ENCODE results near the gene CD9. TPM values are rescaled to one million over a fixed set of nuclear protein-coding genes. Genes with fewer than 3 reads are reported as not detected.

The CD9 gene
- total and polyA plus RNA-seq, 2 of the 8 experiments (the other 6 are each of a cell fraction or from before 2014, with no cell fraction given), result 168 to 319 TPM

DNA sequence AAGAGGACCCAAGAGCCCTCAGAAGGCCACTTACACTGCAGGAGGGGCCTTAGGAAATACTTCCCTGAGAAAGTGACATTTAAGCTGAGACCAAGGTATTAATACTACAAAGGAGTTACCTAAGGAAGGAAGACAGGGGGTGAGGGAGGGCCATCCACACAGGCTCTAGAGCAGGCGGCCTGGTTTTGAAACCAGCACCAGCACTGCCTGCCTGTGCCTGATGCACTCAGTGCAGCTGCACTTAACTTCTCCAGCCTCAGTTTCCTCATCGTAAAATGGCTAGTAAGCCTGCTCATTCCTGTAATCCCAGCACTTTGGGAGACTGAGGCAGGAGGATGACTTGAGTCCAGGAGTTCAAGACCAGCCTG, 64.8 kb downstream of the CD9 start:
- no peak overlapping the region for H3K56ac ChIP-seq (replicated peaks; ENCODE audit: insufficient read length, low read depth, low read length)
- no peak overlapping the region for H2BK5ac ChIP-seq (ENCODE audit: low read depth, low read length)
- H3K4me2 ChIP-seq (ENCODE audit: insufficient read depth in 1 of 2, low read depth in 2 of 2, low read length in 2 of 2), result no peak overlapping the region
- H4K8ac ChIP-seq (ENCODE audit: extremely low read depth, insufficient read depth, low read length), result no peak overlapping the region
- no peak overlapping the region for H3K27ac ChIP-seq (ENCODE audit: low read depth, low read length)
- 0 out of 2 replicates have a peak, but pooled peaks cover 2% of the 10 kb centered on the region for H3K79me1 ChIP-seq (ENCODE audit: low read depth, low read length)
- no peak overlapping the region for H2AK5ac ChIP-seq (ENCODE audit: low read depth, low read length)
- H3K9me3 ChIP-seq (ENCODE audit: insufficient read depth in 2 of 2, low read depth in 1 of 2, low read length in 1 of 2), result no peaks in the 10 kb centered on the region
- ChIA-PET CTCF (ENCODE audit: partially characterized antibody) (interaction anchor here (1.4 to 6.2 kb wide), 7 partner anchors 9 to 227 kb away, joined by 5 to 53 read pairs (median 8); no protein-coding TSS in a partner anchor), POLR2A (ENCODE audit: partially characterized antibody) (interaction anchor here (2.0 to 4.7 kb wide), 2 partner anchors 50 to 64 kb away, joined by 5 to 14 read pairs; partner anchors contain the start of gene CD9)
- no peak overlapping the region for H3K9ac ChIP-seq (replicated peaks in 1 of 4; ENCODE audit: extremely low read depth in 1 of 4, low read depth in 3 of 4, low read length in 3 of 4)
- no peak overlapping the region for H3K4me3 ChIP-seq (ENCODE audit: extremely low read depth in 1 of 4, insufficient read depth in 2 of 4, low read depth in 3 of 4, low read length in 4 of 4)
- no peaks in the 10 kb centered on the region for H3K36me3 ChIP-seq (ENCODE audit: control insufficient read depth in 2 of 4, insufficient read depth in 4 of 4, low read length in 3 of 4)
- no peak overlapping the region for H3K18ac ChIP-seq (ENCODE audit: extremely low read depth, low read length)
- 82% methylated on average over 2 of the region's 2 CpGs; no CpG with 5 or more reads in 1 of the 2 experiments for WGBS, 2 experiments (ENCODE audit: extremely low coverage in 1 of 2, insufficient coverage in 1 of 2, insufficient read length in 1 of 2, insufficient replicate concordance in 2 of 2, low coverage in 1 of 2, low lambda C conversion rate in 2 of 2, missing lambda C conversion rate in 1 of 2)
- peak overlapping the region; percentile 90; the same call in 1 of the 2 replicates for H2BK12ac ChIP-seq (ENCODE audit: low read depth, low read length)
- no peak overlapping the region for H4K91ac ChIP-seq (replicated peaks; ENCODE audit: insufficient read length, low read length)
- H3K23ac ChIP-seq (ENCODE audit: insufficient read length), result no peak overlapping the region
- H3K4me1 ChIP-seq (replicated peaks in 1 of 4; ENCODE audit: control insufficient read depth in 3 of 4, insufficient read depth in 4 of 4, low read length in 3 of 4), result peaks cover 8 to 16% (median 12%) of the 10 kb centered on the region in 4 experiments
- no peak for FAIRE-seq
- H2BK20ac ChIP-seq (ENCODE audit: low read length), result no peak overlapping the region
- H2BK120ac ChIP-seq (replicated peaks; ENCODE audit: low read depth, low read length), result no peak overlapping the region
- H4K5ac ChIP-seq (ENCODE audit: insufficient read length, low read depth, low read length), result no peak overlapping the region
- no peak overlapping the region for H2AFZ ChIP-seq (ENCODE audit: low read length)
- H4K20me1 ChIP-seq (replicated peaks in 1 of 2; ENCODE audit: control insufficient read depth in 1 of 2, insufficient read depth in 2 of 2, low read length in 2 of 2), result no peaks in the 10 kb centered on the region
- no peak for DNase-seq (ENCODE audit: low read depth in 1 of 2, low spot score in 2 of 2)
- no peak overlapping the region for H3K14ac ChIP-seq (ENCODE audit: insufficient read length)
- no peak overlapping the region for H3K4ac ChIP-seq (replicated peaks; ENCODE audit: insufficient read length, low read depth, low read length)
- no peaks in the 10 kb centered on the region for H3K27me3 ChIP-seq (replicated peaks in 1 of 4; ENCODE audit: control insufficient read depth in 3 of 4, extremely low read depth in 1 of 4, insufficient read depth in 3 of 4, low read length in 3 of 4)
- no peak overlapping the region for H2BK15ac ChIP-seq (ENCODE audit: low read length)
- TF ChIP-seq MAX (IDR thresholded peaks at IDR 0.05), result no peak
- H3K23me2 ChIP-seq (ENCODE audit: low read depth, low read length), result no peaks in the 10 kb centered on the region
- no peaks in the 10 kb centered on the region for H3K79me2 ChIP-seq (ENCODE audit: control insufficient read depth in 1 of 2, insufficient read depth in 2 of 2, low read length in 2 of 2)

Measured in H1 (cell line).